ENCODE results near the gene MYLK4. TPM values are rescaled to one million over a fixed set of nuclear protein-coding genes. Genes with fewer than 3 reads are reported as not detected.

The MYLK4 gene
- total and polyA plus RNA-seq, 2 experiments from 2014 or later: 0.20 to 0.43 TPM

- TF ChIP-seq EZH2 (IDR thresholded peaks at IDR 0.05; ENCODE audit: insufficient read depth, poor library complexity, severe bottlenecking): no peak
- TF ChIP-seq EZH2phosphoT487 (IDR thresholded peaks at IDR 0.05; ENCODE audit: insufficient read depth, low read depth): no peak
- Histone ChIP-seq H4K20me1 (ENCODE audit: insufficient read depth) (no peaks in the 10 kb centered on the region), H2AFZ (no peak overlapping the region), H3K4me3 (no peak overlapping the region), H3K9me3 (ENCODE audit: low read depth) (no peaks in the 10 kb centered on the region), H3K36me3 (ENCODE audit: low read depth) (no peaks in the 10 kb centered on the region), H3K79me2 (ENCODE audit: insufficient read depth) (no peaks in the 10 kb centered on the region), H3K4me1 (ENCODE audit: insufficient read depth) (no peaks in the 10 kb centered on the region), H3K27ac (no peak overlapping the region), H3K9ac (no peak overlapping the region), H3K4me2 (ENCODE audit: unreplicated experiment) (no peak overlapping the region), H3K27me3 (replicated peaks; ENCODE audit: insufficient read depth) (peaks cover 24% of the 10 kb centered on the region), H3F3A (ENCODE audit: insufficient read depth) (no peaks in the 10 kb centered on the region), H3K9me2 (ENCODE audit: insufficient read depth) (no peaks in the 10 kb centered on the region)
- in situ Hi-C loops (cut with MboI): no loop called here
- DNase-seq: no peak
- WGBS, 2 experiments (ENCODE audit: low coverage in 1 of 2, low lambda C conversion rate in 2 of 2, missing lambda C conversion rate in 2 of 2): 65 to 69% methylated on average over 3 of the region's 3 CpGs
These were observed 98.8 kb downstream of the MYLK4 start for GRCh38 chr6:2651961-2652360.

GRCh38 chr6:2651536-2651935, 99.2 kb downstream of the MYLK4 start:
- no peaks in the 10 kb centered on the region for H3K9me2 ChIP-seq (ENCODE audit: insufficient read depth)
- no peak for DNase-seq
- H3K9ac ChIP-seq: no peak overlapping the region
- H3K27me3 ChIP-seq (replicated peaks; ENCODE audit: insufficient read depth): peaks cover 28% of the 10 kb centered on the region
- no peaks in the 10 kb centered on the region for H3F3A ChIP-seq (ENCODE audit: insufficient read depth)
- TF ChIP-seq EZH2phosphoT487 (IDR thresholded peaks at IDR 0.05; ENCODE audit: insufficient read depth, low read depth) (no peak), EZH2 (IDR thresholded peaks at IDR 0.05; ENCODE audit: insufficient read depth, poor library complexity, severe bottlenecking) (no peak)
- no peaks in the 10 kb centered on the region for H3K9me3 ChIP-seq (ENCODE audit: low read depth)
- no peaks in the 10 kb centered on the region for H3K36me3 ChIP-seq (ENCODE audit: low read depth)
- H3K4me1 ChIP-seq (ENCODE audit: insufficient read depth): no peaks in the 10 kb centered on the region
- H2AFZ ChIP-seq: no peak overlapping the region
- no peak overlapping the region for H3K4me2 ChIP-seq (ENCODE audit: unreplicated experiment)
- WGBS, 2 experiments (ENCODE audit: low coverage in 1 of 2, low lambda C conversion rate in 2 of 2, missing lambda C conversion rate in 2 of 2): 32 to 46% methylated on average over 1 of the region's 1 CpG
- no peaks in the 10 kb centered on the region for H4K20me1 ChIP-seq (ENCODE audit: insufficient read depth)
- H3K4me3 ChIP-seq: no peak overlapping the region
- no peaks in the 10 kb centered on the region for H3K79me2 ChIP-seq (ENCODE audit: insufficient read depth)
- in situ Hi-C loops (cut with MboI): no loop called here
- no peak overlapping the region for H3K27ac ChIP-seq

DNA sequence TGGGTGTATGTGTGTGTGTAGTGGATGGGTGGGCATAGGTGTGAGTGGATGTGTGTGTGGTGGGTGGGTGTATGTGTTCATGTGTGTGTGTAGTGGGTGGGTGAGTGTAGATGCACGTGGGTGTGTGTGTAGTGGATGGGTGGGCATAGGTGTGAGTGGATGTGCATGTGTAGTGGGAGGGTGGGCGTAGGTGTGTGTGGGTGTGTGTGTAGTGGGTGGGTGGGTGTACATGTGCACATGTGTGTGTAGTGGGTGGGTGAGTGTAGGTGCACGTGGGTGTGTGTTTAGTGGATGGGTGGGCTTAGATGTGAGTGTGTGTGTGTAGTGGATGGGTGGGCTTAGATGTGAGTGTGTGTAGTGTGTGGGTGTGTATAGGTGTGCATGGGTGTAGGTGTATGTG, 104.4 kb downstream of the MYLK4 start:
- no peak for DNase-seq
- in situ Hi-C loops (cut with MboI): loop anchor here (25.0 kb wide), 2 partner anchors 534 to 1059 kb away; no protein-coding TSS in a partner anchor

DNA sequence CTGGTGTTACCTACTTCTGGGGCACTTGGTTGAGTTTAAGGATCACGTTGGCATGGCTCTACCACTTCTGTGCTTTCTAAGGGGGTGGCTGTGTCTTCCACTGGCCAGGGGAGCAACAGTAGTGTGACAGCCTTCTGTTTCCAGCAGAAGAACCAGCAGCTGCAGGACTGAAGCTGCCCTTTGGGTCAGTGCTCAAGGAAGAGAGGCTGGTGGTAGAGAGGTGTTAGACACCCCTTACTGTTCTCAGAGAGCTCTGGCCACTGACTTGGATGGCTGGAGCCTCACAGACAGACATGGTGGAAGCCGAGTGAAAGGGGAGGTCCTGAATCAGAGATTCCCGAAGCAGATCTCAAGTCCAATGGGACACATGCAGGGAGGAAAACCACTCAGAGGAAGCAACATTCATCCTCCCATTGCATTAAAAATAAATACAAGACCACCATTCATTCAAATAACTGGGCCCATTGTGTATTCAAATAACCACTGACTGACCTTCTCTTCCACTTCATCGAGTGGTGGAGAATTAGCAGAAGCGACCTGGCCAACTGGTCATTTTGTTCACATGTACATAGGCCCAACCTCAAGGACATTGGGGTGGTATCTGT, 106.7 kb downstream of the MYLK4 start:
- no peak overlapping the region for H3K4me2 ChIP-seq (ENCODE audit: unreplicated experiment)
- H3K4me1 ChIP-seq (ENCODE audit: insufficient read depth): no peaks in the 10 kb centered on the region
- no peaks in the 10 kb centered on the region for H3K79me2 ChIP-seq (ENCODE audit: insufficient read depth)
- no peak overlapping the region for H3K27ac ChIP-seq
- no peaks in the 10 kb centered on the region for H3K36me3 ChIP-seq (ENCODE audit: low read depth)
- in situ Hi-C loops (cut with MboI): loop anchor here (25.0 kb wide), 2 partner anchors 532 to 1057 kb away; no protein-coding TSS in a partner anchor
- DNase-seq: no peak
- no peak overlapping the region for H3K4me3 ChIP-seq
- no peaks in the 10 kb centered on the region for H4K20me1 ChIP-seq (ENCODE audit: insufficient read depth)
- TF ChIP-seq EZH2 (IDR thresholded peaks at IDR 0.05; ENCODE audit: insufficient read depth, poor library complexity, severe bottlenecking) (no peak), EZH2phosphoT487 (IDR thresholded peaks at IDR 0.05; ENCODE audit: insufficient read depth, low read depth) (no peak)
- no peaks in the 10 kb centered on the region for H3K9me2 ChIP-seq (ENCODE audit: insufficient read depth)
- WGBS, 2 experiments (ENCODE audit: low coverage in 1 of 2, low lambda C conversion rate in 2 of 2, missing lambda C conversion rate in 2 of 2): 49 to 65% methylated on average over 5 of the region's 5 CpGs
- H3F3A ChIP-seq (ENCODE audit: insufficient read depth): no peaks in the 10 kb centered on the region
- H3K9me3 ChIP-seq (ENCODE audit: low read depth): no peaks in the 10 kb centered on the region
- no peak overlapping the region for H3K9ac ChIP-seq
- peaks cover 59% of the 10 kb centered on the region for H3K27me3 ChIP-seq (replicated peaks; ENCODE audit: insufficient read depth)
- H2AFZ ChIP-seq: no peak overlapping the region

More for the DNA sequence above, 104.4 kb downstream of the MYLK4 start:
- TF ChIP-seq EZH2 (IDR thresholded peaks at IDR 0.05; ENCODE audit: insufficient read depth, poor library complexity, severe bottlenecking): no peak
- TF ChIP-seq EZH2phosphoT487 (IDR thresholded peaks at IDR 0.05; ENCODE audit: insufficient read depth, low read depth): no peak
- no peaks in the 10 kb centered on the region for H3K4me1 ChIP-seq (ENCODE audit: insufficient read depth)
- H3K4me2 ChIP-seq (ENCODE audit: unreplicated experiment): no peak overlapping the region
- no peaks in the 10 kb centered on the region for H3K79me2 ChIP-seq (ENCODE audit: insufficient read depth)
- no peaks in the 10 kb centered on the region for H4K20me1 ChIP-seq (ENCODE audit: insufficient read depth)
- H3K4me3 ChIP-seq: no peak overlapping the region
- no peaks in the 10 kb centered on the region for H3K9me2 ChIP-seq (ENCODE audit: insufficient read depth)
- H3F3A ChIP-seq (ENCODE audit: insufficient read depth): no peaks in the 10 kb centered on the region
- H2AFZ ChIP-seq: no peak overlapping the region
- no peaks in the 10 kb centered on the region for H3K36me3 ChIP-seq (ENCODE audit: low read depth)
- H3K9ac ChIP-seq: no peak overlapping the region
- peaks cover 49% of the 10 kb centered on the region for H3K27me3 ChIP-seq (replicated peaks; ENCODE audit: insufficient read depth)
- no peaks in the 10 kb centered on the region for H3K9me3 ChIP-seq (ENCODE audit: low read depth)
- WGBS, 2 experiments (ENCODE audit: low coverage in 1 of 2, low lambda C conversion rate in 2 of 2, missing lambda C conversion rate in 2 of 2): 41 to 60% methylated on average over 1 to 3 of the region's 3 CpGs
- H3K27ac ChIP-seq: no peak overlapping the region

All from GM23248 (cell line).